Spleen (tissue), 11 donors: ENCODE results near the gene POLE4. TPM values are rescaled to one million over a fixed set of nuclear protein-coding genes. Genes with fewer than 3 reads are reported as not detected.

Experiments used
- DNase-seq: peaks from one replicate; pipeline ENCODE4 v3.0.0-alpha.2; 2020
- H3K27ac ChIP-seq, 8 donors: fragments of 200-600 bp; sonication (generic) in 7 of 8; 1 replicate in 4 of 8; 2 replicates in 4 of 8; pipeline versions ENCODE4 v1.5.0 to v1.8.0; 2016 to 2021; ENCODE audit warnings: inconsistent platforms in 4 of 8, mild to moderate bottlenecking in 4 of 8, moderate library complexity in 1 of 8
- H3K27me3 ChIP-seq, 7 donors: fragments of 200-600 bp; sonication (generic) in 6 of 7; replicated peaks in 1 of 7; 1 replicate in 4 of 7; 2 replicates in 3 of 7; pipeline versions ENCODE4 v1.5.0 to v1.8.0; 2016 to 2021; ENCODE audit warnings: inconsistent platforms in 3 of 7, mild to moderate bottlenecking in 1 of 7
- H3K36me3 ChIP-seq, 6 donors: fragments of 200-600 bp; sonication (generic) in 5 of 6; 1 replicate in 4 of 6; 2 replicates in 2 of 6; pipeline versions ENCODE4 v1.5.0 to v1.8.0; 2016 to 2021; ENCODE audit warnings: inconsistent platforms in 2 of 6
- H3K4me1 ChIP-seq, 6 donors: fragments of 200-600 bp; sonication (generic) in 5 of 6; 1 replicate in 3 of 6; 2 replicates in 3 of 6; pipeline versions ENCODE4 v1.5.0 to v1.8.0; 2016 to 2021; ENCODE audit warnings: inconsistent platforms in 3 of 6
- H3K4me3 ChIP-seq, 8 donors: fragments of 200-600 bp; sonication (generic) in 7 of 8; 1 replicate in 4 of 8; 2 replicates in 4 of 8; pipeline versions ENCODE4 v1.5.0 to v1.8.0; 2016 to 2021; ENCODE audit warnings: inconsistent platforms in 4 of 8, mild to moderate bottlenecking in 4 of 8, moderate library complexity in 2 of 8
- H3K9me3 ChIP-seq, 8 donors: fragments of 200-600 bp; sonication (generic) in 7 of 8; 1 replicate in 4 of 8; 2 replicates in 4 of 8; pipeline versions ENCODE4 v1.5.0 to v1.8.0; 2016 to 2021; ENCODE audit warnings: inconsistent platforms in 4 of 8
- POLR2A ChIP-seq, 3 donors: fragments of 450-650 bp; IDR thresholded peaks; one replicate each; pipeline ENCODE4 v1.5.1; 2017; ENCODE audit warnings: antibody characterized with exemption in 3 of 3, mild to moderate bottlenecking in 1 of 3
- POLR2AphosphoS5 ChIP-seq, 3 donors: sonication (generic); formaldehyde crosslinking; IDR thresholded peaks; one replicate each; pipeline ENCODE4 v1.5.1; 2017; ENCODE audit warnings: antibody characterized with exemption in 3 of 3
- WGBS, 5 donors: extraction: QIAGEN DNeasy Blood & Tissue Kit in 3 of 5; methylation state at CpG; one replicate each; pipeline versions ENCODE4 v1.1.5 to v1.1.7; 2013 to 2018; 5-methylcytosine and 5-hydroxymethylcytosine counted together
- intact Hi-C: fragments of 100-400 bp; cut with DNase I; formaldehyde crosslinking; loops from one replicate; pipeline ENCODE4 v1.15.0; 2023; ENCODE audit warnings: low total_unique reads
- polyA plus RNA-seq, 3 donors: library from polyadenylated mRNA; stranded (reverse); fragments of 200-250 nt; gene quantifications; one replicate each; pipeline ENCODE4 v1.2.1, GENCODE V29; 2013
- total RNA-seq, 7 donors: library from RNA; depleted of rRNA in 3 of 7; stranded (reverse); fragments of >200 nt in 3 of 7; fragmentation: NEBNext Ultra II Directional in 4 of 7; extraction: Animal tissue kit (Norgen Biotek cat#: 25700) in 4 of 7; gene quantifications; one replicate each; pipeline versions ENCODE4 v1.1.0 to v1.2.1, GENCODE V29; 2016 to 2021
- TF ChIP-seq, protein P1 (sequence below), 11 experiments: fragments of 200-600 bp in 7 of 11; fragments of 450-650 bp in 4 of 11; sonication (generic) in 4 of 11; IDR thresholded peaks in 8 of 11; conservative IDR thresholded peaks in 3 of 11; 1 replicate in 7 of 11; 2 replicates in 4 of 11; pipeline versions ENCODE4 v1.4.0 to v1.8.0; 2016 to 2021; ENCODE audit warnings: antibody characterized with exemption in 11 of 11, inconsistent platforms in 4 of 11, mild to moderate bottlenecking in 1 of 11
- donor health status: healthy with polysubstance abuse.
- donor health status: DM: no; HTN: no; CAD: no; lungs with moderate emphysema.
- donor health status: DM: no; HTN: no; CAD: no.
- donor health status: Bipolar disorder and iron deficiency.
- donor health status: healthy.
- donor health status: DM: no; HTN: no; CAD: no.
- donor health status: DM: yes; HTN: yes; CAD: no.

POLE4 gene
- total and polyA plus RNA-seq, 10 donors: 22.8 to 96.9 (median 46.4) TPM

DNA sequence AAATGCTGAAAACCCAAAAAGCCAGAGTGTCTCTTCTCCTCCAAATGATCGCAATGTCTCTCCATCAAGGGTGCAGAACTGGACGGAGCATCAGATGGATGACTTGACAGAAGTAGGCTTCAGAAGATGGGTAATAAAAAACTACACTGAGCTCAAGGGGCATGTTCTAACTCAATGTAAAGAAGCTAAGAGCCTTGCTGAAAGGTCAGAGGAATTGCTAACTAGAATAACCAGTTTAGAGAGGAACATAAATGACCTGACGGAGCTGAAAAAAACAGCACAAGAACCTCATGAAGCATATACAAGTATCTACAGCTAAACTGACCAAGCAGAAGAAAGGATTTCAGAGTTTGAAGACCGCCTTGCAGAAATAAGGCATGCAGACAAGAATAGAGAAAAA lies 9.7 kb upstream of the POLE4 start:
- intact Hi-C loops: no loop called here
- WGBS, 5 donors: 68 to 97% (median 82%) methylated on average over 4 of the region's 4 CpGs
- Histone ChIP-seq H3K4me1 (peaks cover 0 to 6% (median 0%) of the 10 kb centered on the region in 6 donors), H3K9me3 (peaks cover 0 to 47% (median 20%) of the 10 kb centered on the region in 8 donors), H3K27me3 (no peaks in the 10 kb centered on the region), H3K4me3 (no peak overlapping the region), H3K36me3 (peaks cover 0 to 7% (median 0%) of the 10 kb centered on the region in 6 donors), H3K27ac (no peak overlapping the region)
- TF ChIP-seq POLR2A (IDR thresholded peaks at IDR 0.05) (no peak), POLR2AphosphoS5 (IDR thresholded peaks at IDR 0.05) (no peak)
- TF ChIP-seq, protein P1, sequence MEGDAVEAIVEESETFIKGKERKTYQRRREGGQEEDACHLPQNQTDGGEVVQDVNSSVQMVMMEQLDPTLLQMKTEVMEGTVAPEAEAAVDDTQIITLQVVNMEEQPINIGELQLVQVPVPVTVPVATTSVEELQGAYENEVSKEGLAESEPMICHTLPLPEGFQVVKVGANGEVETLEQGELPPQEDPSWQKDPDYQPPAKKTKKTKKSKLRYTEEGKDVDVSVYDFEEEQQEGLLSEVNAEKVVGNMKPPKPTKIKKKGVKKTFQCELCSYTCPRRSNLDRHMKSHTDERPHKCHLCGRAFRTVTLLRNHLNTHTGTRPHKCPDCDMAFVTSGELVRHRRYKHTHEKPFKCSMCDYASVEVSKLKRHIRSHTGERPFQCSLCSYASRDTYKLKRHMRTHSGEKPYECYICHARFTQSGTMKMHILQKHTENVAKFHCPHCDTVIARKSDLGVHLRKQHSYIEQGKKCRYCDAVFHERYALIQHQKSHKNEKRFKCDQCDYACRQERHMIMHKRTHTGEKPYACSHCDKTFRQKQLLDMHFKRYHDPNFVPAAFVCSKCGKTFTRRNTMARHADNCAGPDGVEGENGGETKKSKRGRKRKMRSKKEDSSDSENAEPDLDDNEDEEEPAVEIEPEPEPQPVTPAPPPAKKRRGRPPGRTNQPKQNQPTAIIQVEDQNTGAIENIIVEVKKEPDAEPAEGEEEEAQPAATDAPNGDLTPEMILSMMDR (IDR thresholded peaks at IDR 0.05 in 8 of 11, conservative IDR thresholded peaks at IDR 0.05 in 3 of 11): no peak
- no peak for DNase-seq

DNA sequence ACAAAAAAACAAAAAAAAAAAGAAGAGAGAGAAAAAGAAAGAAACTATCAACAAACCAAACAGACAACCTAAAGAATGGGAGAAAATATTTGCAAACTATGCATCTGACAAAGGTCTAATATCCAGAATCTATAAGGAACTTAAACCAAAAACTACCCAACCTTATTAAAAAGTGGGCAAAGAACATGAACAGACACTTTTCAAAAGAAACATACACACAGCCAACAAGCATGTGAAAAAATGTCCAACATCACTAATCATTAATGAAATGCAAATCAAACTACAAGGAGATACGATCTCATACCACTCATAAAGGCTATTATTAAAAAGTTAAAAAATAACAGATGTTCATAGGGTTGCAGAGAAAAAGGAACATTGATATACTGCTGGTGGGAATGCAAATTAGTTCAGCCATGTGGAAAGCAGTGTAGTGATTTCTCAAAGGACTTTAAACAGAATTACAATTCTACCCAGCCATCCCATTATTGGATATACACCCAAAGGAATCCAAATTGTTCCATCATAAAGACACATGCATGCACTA lies 7.2 kb upstream of the POLE4 start:
- DNase-seq: no peak
- no peaks in the 10 kb centered on the region for H3K4me1 ChIP-seq
- no peak for TF ChIP-seq POLR2A (IDR thresholded peaks at IDR 0.05)
- TF ChIP-seq, protein P1 (IDR thresholded peaks at IDR 0.05 in 8 of 11, conservative IDR thresholded peaks at IDR 0.05 in 3 of 11): no peak
- 58 to 73% (median 67%) methylated on average over 1 of the region's 1 CpG for WGBS, 5 donors
- intact Hi-C loops: no loop called here
- H3K27ac ChIP-seq: no peak overlapping the region
- peaks cover 0 to 7% (median 0%) of the 10 kb centered on the region in 6 donors for H3K36me3 ChIP-seq
- no peak overlapping the region for H3K4me3 ChIP-seq
- no peaks in the 10 kb centered on the region for H3K27me3 ChIP-seq
- peaks cover 0 to 58% (median 20%) of the 10 kb centered on the region in 8 donors for H3K9me3 ChIP-seq

DNA sequence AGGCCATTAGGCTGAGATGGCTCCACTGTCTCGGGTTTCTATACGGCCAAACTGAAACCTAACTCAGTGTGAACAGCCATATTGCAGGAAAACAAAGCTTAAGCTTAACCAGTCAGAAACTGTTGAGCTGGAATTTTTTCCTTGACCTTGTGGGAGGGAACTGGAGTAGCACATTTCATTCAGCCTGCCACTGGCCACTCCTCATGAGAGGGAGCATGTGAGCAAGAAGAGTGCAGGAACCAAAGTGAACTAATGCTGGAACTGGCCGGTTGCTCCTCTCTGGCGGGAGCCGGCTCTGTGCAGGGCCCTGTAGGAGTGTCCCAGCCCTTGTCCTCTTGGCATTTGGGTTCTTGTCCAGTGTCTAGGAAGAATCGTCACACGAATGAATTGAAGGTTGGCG lies 5.9 kb upstream of the POLE4 start:
- no peak for DNase-seq
- H3K27me3 ChIP-seq: no peaks in the 10 kb centered on the region
- peaks cover 0 to 5% (median 1%) of the 10 kb centered on the region in 6 donors for H3K4me1 ChIP-seq
- no peak overlapping the region for H3K27ac ChIP-seq
- peaks cover 0 to 7% (median 0%) of the 10 kb centered on the region in 6 donors for H3K36me3 ChIP-seq
- no peak overlapping the region for H3K4me3 ChIP-seq
- intact Hi-C loops: no loop called here
- TF ChIP-seq, protein P1 (IDR thresholded peaks at IDR 0.05 in 8 of 11, conservative IDR thresholded peaks at IDR 0.05 in 3 of 11): no peak
- TF ChIP-seq POLR2A (IDR thresholded peaks at IDR 0.05) (no peak), POLR2AphosphoS5 (IDR thresholded peaks at IDR 0.05) (no peak)
- peaks cover 0 to 58% (median 20%) of the 10 kb centered on the region in 8 donors for H3K9me3 ChIP-seq
- WGBS, 5 donors: 94 to 97% (median 95%) methylated on average over 8 of the region's 8 CpGs

DNA sequence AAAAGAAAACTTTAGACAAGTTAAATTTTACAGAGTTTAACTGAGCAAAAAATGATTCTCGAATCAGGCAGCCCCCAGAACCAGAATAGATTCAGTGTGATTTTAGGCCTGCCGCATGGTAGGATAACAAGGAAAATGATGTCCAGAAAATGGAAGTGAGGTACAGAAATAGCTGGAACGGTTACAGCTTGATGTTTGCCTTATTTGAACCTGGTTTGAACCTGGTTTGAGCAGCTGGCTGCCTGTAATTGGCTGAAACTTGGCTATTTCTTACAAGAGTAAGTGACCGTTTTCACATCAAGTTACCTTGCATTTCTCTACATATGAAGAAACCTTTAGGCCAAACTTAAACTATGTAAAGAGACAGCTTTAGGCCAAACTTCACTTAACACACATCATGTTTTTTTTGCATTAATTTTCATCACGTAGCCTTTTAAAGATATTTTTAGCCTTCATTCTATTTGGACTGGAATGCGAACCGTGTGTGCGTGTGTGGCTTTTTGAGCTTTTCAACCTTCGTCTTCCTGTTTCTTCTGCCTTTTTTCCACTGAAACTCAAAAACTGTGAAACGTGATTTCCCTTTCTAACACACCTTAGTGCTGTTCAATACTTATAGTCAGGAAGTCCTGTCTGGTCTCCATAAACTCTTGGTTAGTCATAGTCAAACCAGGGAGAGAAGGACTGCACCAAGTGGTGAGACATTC lies 4.5 kb upstream of the POLE4 start:
- intact Hi-C loops: no loop called here
- H3K27ac ChIP-seq: no peak overlapping the region
- TF ChIP-seq, protein P1 (IDR thresholded peaks at IDR 0.05 in 8 of 11, conservative IDR thresholded peaks at IDR 0.05 in 3 of 11): no peak
- TF ChIP-seq POLR2A (IDR thresholded peaks at IDR 0.05) (no peak), POLR2AphosphoS5 (IDR thresholded peaks at IDR 0.05) (no peak)
- peaks cover 0 to 58% (median 20%) of the 10 kb centered on the region in 8 donors for H3K9me3 ChIP-seq
- H3K27me3 ChIP-seq: no peaks in the 10 kb centered on the region
- H3K4me1 ChIP-seq: peaks cover 0 to 14% (median 10%) of the 10 kb centered on the region in 6 donors
- WGBS, 5 donors: 75 to 82% (median 80%) methylated on average over 10 of the region's 10 CpGs
- DNase-seq: no peak
- H3K36me3 ChIP-seq: peaks cover 0 to 7% (median 0%) of the 10 kb centered on the region in 6 donors
- H3K4me3 ChIP-seq: no peak overlapping the region
